K562 (cell line): ENCODE measurements around the gene GFAP. TPM values are rescaled to one million over a fixed set of nuclear protein-coding genes. Genes with fewer than 3 reads are reported as not detected.

Source experiments
- CUX1 ChIP-seq: fragments of 200-800 bp; sonication (Bioruptor generic); IDR thresholded peaks from 2 replicates; pipeline ENCODE4 v1.6.1; 2016; ENCODE audit warnings: missing genetic modification characterization, missing compliant biosample characterization
- HDAC2 ChIP-seq: fragments of 450-650 bp; IDR thresholded peaks from 2 replicates; pipeline ENCODE4 v1.6.1; 2016; ENCODE audit warnings: mild to moderate bottlenecking
- JUNB ChIP-seq: fragments of 450-650 bp; formaldehyde crosslinking; conservative IDR thresholded peaks from 2 replicates; pipeline ENCODE4 v1.4.0; 2020; ENCODE audit warnings: mild to moderate bottlenecking
- MLLT1 ChIP-seq, 2 experiments: fragments of 450-650 bp; IDR thresholded peaks; 2 replicates each; pipeline ENCODE4 v1.6.1; 2016
- NCOR1 ChIP-seq: fragments of 450-650 bp; IDR thresholded peaks from 2 replicates; pipeline ENCODE4 v1.6.1; 2016; ENCODE audit warnings: mild to moderate bottlenecking, moderate library complexity
- NKRF ChIP-seq: fragments of 450-650 bp; IDR thresholded peaks from 2 replicates; pipeline ENCODE4 v1.6.1; 2016; ENCODE audit warnings: borderline replicate concordance
- PHF21A ChIP-seq: fragments of 450-650 bp; IDR thresholded peaks from 2 replicates; pipeline ENCODE4 v1.6.1; 2017; ENCODE audit warnings: low read depth, borderline replicate concordance
- PRMT5 ChIP-seq: sonication (generic); formaldehyde crosslinking; IDR thresholded peaks from 2 replicates; pipeline ENCODE4 v1.5.0; 2020; ENCODE audit warnings: missing genetic modification reagents
- RB1 ChIP-seq: fragments of 450-650 bp; IDR thresholded peaks from 2 replicates; pipeline ENCODE4 v1.6.1; 2017; ENCODE audit warnings: low read depth, mild to moderate bottlenecking
- RBM39 ChIP-seq: fragments of 200-400 bp; formaldehyde crosslinking; optimal IDR thresholded peaks from 2 replicates; pipeline ENCODE3; 2018; ENCODE audit warnings: low read depth, low read length
- SMARCE1 ChIP-seq: fragments of 450-650 bp; IDR thresholded peaks from 2 replicates; pipeline ENCODE4 v1.7.1; 2016; ENCODE audit warnings: mild to moderate bottlenecking
- ZNF449 ChIP-seq: fragments of 250-450 bp; sonication (Bioruptor Pico); IDR thresholded peaks from 2 replicates; pipeline ENCODE4 v1.8.0; 2022; ENCODE audit warnings: moderate library complexity, mild to moderate bottlenecking, inconsistent platforms
- ZNF77 ChIP-seq: fragments of 250-450 bp; sonication (Bioruptor Pico); IDR thresholded peaks from 2 replicates; pipeline ENCODE4 v1.5.0; 2020
- polyA plus RNA-seq, 8 experiments: library from polyadenylated mRNA; depleted of rRNA in 4 of 8; stranded (reverse) in 5 of 8; unstranded in 3 of 8; fragments of >200 nt; fragmentation: Nextera tagmentation in 2 of 8; fragmentation: Illumina TruSeq in 1 of 8; extraction: Ambion mirVana in 2 of 8; extraction: Trizol in 1 of 8; gene quantifications; 2 replicates each; pipeline versions ENCODE4 v1.2.1 to v1.2.3, GENCODE V29; 2011 to 2014; ENCODE audit warnings: inconsistent platforms in 1 of 8, missing spikeins in 1 of 8
- total RNA-seq, 7 experiments: library from RNA; depleted of rRNA in 6 of 7; stranded (reverse); fragments of >200 nt in 6 of 7; fragmentation: Illumina TruSeq in 2 of 7; extraction: Trizol in 2 of 7; gene quantifications; 2 replicates each; pipeline versions ENCODE4 v1.2.1 to v1.2.3, GENCODE V29; 2011 to 2021; ENCODE audit warnings: low replicate concordance in 1 of 7
- TF ChIP-seq, protein P1 (sequence below): sonication (generic); formaldehyde crosslinking; IDR thresholded peaks from 2 replicates; pipeline ENCODE4 v1.9.0; 2022; ENCODE audit warnings: mild to moderate bottlenecking, missing genetic modification reagents

The GFAP gene
- total and polyA plus RNA-seq, 9 of the 15 experiments (the other 6 are each of a cell fraction or from before 2014, with no cell fraction given), result 0.07 to 1.4 (median 0.60) TPM; not detected in 1

GRCh38 chr17:44906763-44907728 is 8.3 kb downstream of the GFAP start (continued):
- TF ChIP-seq, protein P1, sequence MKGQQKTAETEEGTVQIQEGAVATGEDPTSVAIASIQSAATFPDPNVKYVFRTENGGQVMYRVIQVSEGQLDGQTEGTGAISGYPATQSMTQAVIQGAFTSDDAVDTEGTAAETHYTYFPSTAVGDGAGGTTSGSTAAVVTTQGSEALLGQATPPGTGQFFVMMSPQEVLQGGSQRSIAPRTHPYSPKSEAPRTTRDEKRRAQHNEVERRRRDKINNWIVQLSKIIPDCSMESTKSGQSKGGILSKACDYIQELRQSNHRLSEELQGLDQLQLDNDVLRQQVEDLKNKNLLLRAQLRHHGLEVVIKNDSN (CRISPR knock-in tag), result no peak
- TF ChIP-seq NKRF, result no peak
- no peak for TF ChIP-seq ZNF449
- TF ChIP-seq SMARCE1, result no peak
- TF ChIP-seq NCOR1, result peak; percentile 68; the same call in 1 of the 2 replicates
- no peak for TF ChIP-seq JUNB (CRISPR knock-in tag)
- no peak for TF ChIP-seq PRMT5
- TF ChIP-seq RB1, result no peak
- no peak for TF ChIP-seq RBM39
- no peak for TF ChIP-seq CUX1 (CRISPR knock-in tag)
- TF ChIP-seq PHF21A, result no peak
- peak; percentile 39; the same call in 1 of the 2 replicates for TF ChIP-seq HDAC2
- no peak for TF ChIP-seq MLLT1 (IDR thresholded peaks at IDR 0.05)
- no peak for TF ChIP-seq ZNF77 (CRISPR knock-in tag)
